ENCODE data around the gene CDK19. TPM values are rescaled to one million over a fixed set of nuclear protein-coding genes. Genes with fewer than 3 reads are reported as not detected.

The CDK19 gene
- polyA plus RNA-seq, 1 donor (not counting 4 experiments of a cell fraction or from before 2014, with no cell fraction given): 6.4 TPM

DNA sequence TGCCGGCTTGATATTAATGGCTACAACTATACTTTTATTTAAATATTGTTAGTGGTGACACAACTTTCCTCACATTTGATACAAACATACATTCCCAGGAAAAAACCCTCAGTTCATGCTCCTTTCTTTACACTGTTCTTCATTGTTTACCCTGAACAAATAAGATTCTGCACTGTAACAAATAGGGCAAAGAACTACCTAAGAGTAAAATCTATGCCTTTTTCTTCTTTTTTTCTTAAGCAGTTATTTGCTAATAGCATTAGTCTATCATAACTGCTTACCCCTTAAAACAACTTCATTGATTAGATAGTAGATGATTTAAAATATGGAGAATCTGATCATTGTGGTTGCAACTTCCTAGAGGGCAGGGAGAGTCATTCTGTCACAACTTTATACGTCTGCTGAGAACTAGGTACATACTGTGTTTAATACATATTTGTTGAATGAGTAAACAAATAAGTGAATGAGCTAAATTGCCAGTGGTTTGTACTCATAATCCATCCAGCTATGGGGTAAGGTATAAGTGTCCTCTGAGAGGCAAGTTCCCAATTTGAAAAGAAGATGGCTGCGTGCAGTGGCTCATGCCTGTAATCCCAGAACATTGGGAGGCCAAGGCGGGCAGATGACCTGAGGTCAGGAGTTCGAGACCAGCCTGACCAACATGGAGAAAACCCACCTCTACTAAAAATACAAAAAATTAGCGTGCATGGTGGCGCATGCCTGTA lies 161.0 kb downstream of the CDK19 start:
- dilution Hi-C loops (cut with MboI; ENCODE audit: extremely low pct_ligation_motif_present, low sequenced_read_pairs): no loop called here
- TF ChIP-seq EZH2 (IDR thresholded peaks at IDR 0.05; ENCODE audit: low read length): no peak
- TF ChIP-seq, protein P1, sequence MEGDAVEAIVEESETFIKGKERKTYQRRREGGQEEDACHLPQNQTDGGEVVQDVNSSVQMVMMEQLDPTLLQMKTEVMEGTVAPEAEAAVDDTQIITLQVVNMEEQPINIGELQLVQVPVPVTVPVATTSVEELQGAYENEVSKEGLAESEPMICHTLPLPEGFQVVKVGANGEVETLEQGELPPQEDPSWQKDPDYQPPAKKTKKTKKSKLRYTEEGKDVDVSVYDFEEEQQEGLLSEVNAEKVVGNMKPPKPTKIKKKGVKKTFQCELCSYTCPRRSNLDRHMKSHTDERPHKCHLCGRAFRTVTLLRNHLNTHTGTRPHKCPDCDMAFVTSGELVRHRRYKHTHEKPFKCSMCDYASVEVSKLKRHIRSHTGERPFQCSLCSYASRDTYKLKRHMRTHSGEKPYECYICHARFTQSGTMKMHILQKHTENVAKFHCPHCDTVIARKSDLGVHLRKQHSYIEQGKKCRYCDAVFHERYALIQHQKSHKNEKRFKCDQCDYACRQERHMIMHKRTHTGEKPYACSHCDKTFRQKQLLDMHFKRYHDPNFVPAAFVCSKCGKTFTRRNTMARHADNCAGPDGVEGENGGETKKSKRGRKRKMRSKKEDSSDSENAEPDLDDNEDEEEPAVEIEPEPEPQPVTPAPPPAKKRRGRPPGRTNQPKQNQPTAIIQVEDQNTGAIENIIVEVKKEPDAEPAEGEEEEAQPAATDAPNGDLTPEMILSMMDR (optimal IDR thresholded peaks at IDR 0.05 in 1 of 3, IDR thresholded peaks at IDR 0.05 in 1 of 3, conservative IDR thresholded peaks at IDR 0.05 in 1 of 3; ENCODE audit: extremely low read depth in 1 of 3, insufficient read depth in 2 of 3, low read length in 3 of 3): no peak
- Histone ChIP-seq H3K36me3 (ENCODE audit: control insufficient read depth in 2 of 2, extremely low read depth in 1 of 2, insufficient read depth in 2 of 2, low read length in 2 of 2) (peaks cover 0 to 3% of the 10 kb centered on the region in 2 experiments), H3K9ac (ENCODE audit: control insufficient read depth, extremely low read depth, insufficient read depth, low read length) (no peak overlapping the region), H3K4me1 (ENCODE audit: control insufficient read depth, extremely low read depth, insufficient read depth, low read length) (peaks cover 8% of the 10 kb centered on the region), H3K27me3 (ENCODE audit: control insufficient read depth, extremely low read depth, insufficient read depth, low read length) (no peaks in the 10 kb centered on the region), H3K9me3 (ENCODE audit: control insufficient read depth, low read depth, low read length) (no peaks in the 10 kb centered on the region), H3K4me3 (ENCODE audit: control insufficient read depth in 2 of 3, extremely low read depth in 1 of 3, insufficient read depth in 2 of 3, low read depth in 1 of 3, low read length in 3 of 3) (no peak overlapping the region), H3K27ac (ENCODE audit: control insufficient read depth, insufficient read depth, low read length) (no peak overlapping the region), H3K79me2 (ENCODE audit: control insufficient read depth, insufficient read depth, low read length) (no peaks in the 10 kb centered on the region), H3K9me1 (ENCODE audit: control insufficient read depth, extremely low read depth, insufficient read depth, low read length) (no peaks in the 10 kb centered on the region), H4K20me1 (ENCODE audit: control insufficient read depth, extremely low read depth, insufficient read depth, low read length) (no peaks in the 10 kb centered on the region), H3K4me2 (ENCODE audit: control insufficient read depth, extremely low read depth, insufficient read depth, low read depth, low read length) (no peak overlapping the region), H2AFZ (ENCODE audit: control insufficient read depth, low read length) (no peak overlapping the region)
- FAIRE-seq (peak; percentile 51), DNase-seq (ENCODE audit: low read depth, low spot score) (no peak)

DNA sequence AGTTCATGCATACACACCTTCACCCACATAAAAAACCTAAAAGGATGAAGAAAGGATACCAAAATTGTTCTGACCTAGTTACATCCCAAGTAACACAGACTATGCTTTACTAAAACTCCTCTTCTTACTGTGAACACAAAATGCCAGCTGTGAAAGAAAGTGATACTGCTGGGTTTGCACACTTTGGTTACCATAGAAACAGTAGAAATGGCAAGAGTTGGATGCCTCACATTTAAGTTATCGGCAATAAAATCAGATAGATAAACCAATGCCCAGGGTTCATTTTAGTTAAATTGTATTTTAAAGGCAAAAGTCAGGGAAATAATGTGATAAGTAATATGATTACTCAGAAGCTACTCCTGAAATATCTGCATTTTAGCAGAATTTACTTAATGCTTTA lies 161.9 kb downstream of the CDK19 start:
- Histone ChIP-seq H3K4me1 (ENCODE audit: control insufficient read depth, extremely low read depth, insufficient read depth, low read length) (peaks cover 8% of the 10 kb centered on the region), H3K4me3 (ENCODE audit: control insufficient read depth in 2 of 3, extremely low read depth in 1 of 3, insufficient read depth in 2 of 3, low read depth in 1 of 3, low read length in 3 of 3) (no peak overlapping the region), H3K27ac (ENCODE audit: control insufficient read depth, insufficient read depth, low read length) (no peak overlapping the region), H3K9me3 (ENCODE audit: control insufficient read depth, low read depth, low read length) (no peaks in the 10 kb centered on the region), H4K20me1 (ENCODE audit: control insufficient read depth, extremely low read depth, insufficient read depth, low read length) (no peaks in the 10 kb centered on the region), H3K36me3 (ENCODE audit: control insufficient read depth in 2 of 2, extremely low read depth in 1 of 2, insufficient read depth in 2 of 2, low read length in 2 of 2) (peaks cover 0 to 3% of the 10 kb centered on the region in 2 experiments), H3K9me1 (ENCODE audit: control insufficient read depth, extremely low read depth, insufficient read depth, low read length) (no peaks in the 10 kb centered on the region), H2AFZ (ENCODE audit: control insufficient read depth, low read length) (no peak overlapping the region), H3K9ac (ENCODE audit: control insufficient read depth, extremely low read depth, insufficient read depth, low read length) (no peak overlapping the region), H3K4me2 (ENCODE audit: control insufficient read depth, extremely low read depth, insufficient read depth, low read depth, low read length) (no peak overlapping the region), H3K27me3 (ENCODE audit: control insufficient read depth, extremely low read depth, insufficient read depth, low read length) (no peaks in the 10 kb centered on the region), H3K79me2 (ENCODE audit: control insufficient read depth, insufficient read depth, low read length) (no peaks in the 10 kb centered on the region)
- no peak for FAIRE-seq
- DNase-seq (ENCODE audit: low read depth, low spot score): no peak
- no peak for TF ChIP-seq EZH2 (IDR thresholded peaks at IDR 0.05; ENCODE audit: low read length)
- TF ChIP-seq, protein P1 (optimal IDR thresholded peaks at IDR 0.05 in 1 of 3, IDR thresholded peaks at IDR 0.05 in 1 of 3, conservative IDR thresholded peaks at IDR 0.05 in 1 of 3; ENCODE audit: extremely low read depth in 1 of 3, insufficient read depth in 2 of 3, low read length in 3 of 3): no peak
- dilution Hi-C loops (cut with MboI; ENCODE audit: extremely low pct_ligation_motif_present, low sequenced_read_pairs): no loop called here
